ENCODE data around the gene ZMIZ1.

DNA sequence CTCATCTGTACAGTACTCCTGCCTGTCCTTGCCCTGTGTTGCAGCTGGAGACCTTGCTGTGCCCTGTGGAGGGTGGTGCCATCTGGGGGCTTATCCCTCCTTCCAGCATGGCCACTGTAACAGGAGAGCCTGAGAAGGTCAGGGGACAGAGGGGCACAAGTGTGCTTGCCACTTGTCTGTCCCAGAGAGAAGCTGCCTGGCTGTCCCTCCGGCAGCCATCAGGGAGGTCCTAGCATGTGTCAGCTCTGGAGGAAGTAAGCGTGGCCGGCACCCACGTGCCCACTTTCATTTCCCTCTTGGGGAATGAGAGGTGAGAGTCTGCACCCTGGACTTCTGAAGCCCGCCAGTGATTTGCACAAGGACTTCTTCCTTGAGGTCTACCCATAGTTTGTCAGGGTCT lies 181.5 kb downstream of the ZMIZ1 start:
- TF ChIP-seq, protein P1, sequence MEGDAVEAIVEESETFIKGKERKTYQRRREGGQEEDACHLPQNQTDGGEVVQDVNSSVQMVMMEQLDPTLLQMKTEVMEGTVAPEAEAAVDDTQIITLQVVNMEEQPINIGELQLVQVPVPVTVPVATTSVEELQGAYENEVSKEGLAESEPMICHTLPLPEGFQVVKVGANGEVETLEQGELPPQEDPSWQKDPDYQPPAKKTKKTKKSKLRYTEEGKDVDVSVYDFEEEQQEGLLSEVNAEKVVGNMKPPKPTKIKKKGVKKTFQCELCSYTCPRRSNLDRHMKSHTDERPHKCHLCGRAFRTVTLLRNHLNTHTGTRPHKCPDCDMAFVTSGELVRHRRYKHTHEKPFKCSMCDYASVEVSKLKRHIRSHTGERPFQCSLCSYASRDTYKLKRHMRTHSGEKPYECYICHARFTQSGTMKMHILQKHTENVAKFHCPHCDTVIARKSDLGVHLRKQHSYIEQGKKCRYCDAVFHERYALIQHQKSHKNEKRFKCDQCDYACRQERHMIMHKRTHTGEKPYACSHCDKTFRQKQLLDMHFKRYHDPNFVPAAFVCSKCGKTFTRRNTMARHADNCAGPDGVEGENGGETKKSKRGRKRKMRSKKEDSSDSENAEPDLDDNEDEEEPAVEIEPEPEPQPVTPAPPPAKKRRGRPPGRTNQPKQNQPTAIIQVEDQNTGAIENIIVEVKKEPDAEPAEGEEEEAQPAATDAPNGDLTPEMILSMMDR (IDR thresholded peaks at IDR 0.05; ENCODE audit: low read depth, low read length) = no peak
- TF ChIP-seq MYC (IDR thresholded peaks at IDR 0.05; ENCODE audit: low read depth, low read length) = peak; percentile 55; the same call in 1 of the 2 replicates
- no peak for TF ChIP-seq POLR2A (IDR thresholded peaks at IDR 0.05; ENCODE audit: extremely low read depth, insufficient read length)
- TF ChIP-seq, protein P2, sequence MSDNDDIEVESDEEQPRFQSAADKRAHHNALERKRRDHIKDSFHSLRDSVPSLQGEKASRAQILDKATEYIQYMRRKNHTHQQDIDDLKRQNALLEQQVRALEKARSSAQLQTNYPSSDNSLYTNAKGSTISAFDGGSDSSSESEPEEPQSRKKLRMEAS (IDR thresholded peaks at IDR 0.05; ENCODE audit: low read depth, low read length) = peak; percentile 88

Measured in NB4 (cell line).